Measurements from ENCODE around the gene NSUN3. TPM values are rescaled to one million over a fixed set of nuclear protein-coding genes. Genes with fewer than 3 reads are reported as not detected.

NSUN3 gene
- total RNA-seq, 2 experiments from 2014 or later, result 10.4 to 13.5 TPM

DNA sequence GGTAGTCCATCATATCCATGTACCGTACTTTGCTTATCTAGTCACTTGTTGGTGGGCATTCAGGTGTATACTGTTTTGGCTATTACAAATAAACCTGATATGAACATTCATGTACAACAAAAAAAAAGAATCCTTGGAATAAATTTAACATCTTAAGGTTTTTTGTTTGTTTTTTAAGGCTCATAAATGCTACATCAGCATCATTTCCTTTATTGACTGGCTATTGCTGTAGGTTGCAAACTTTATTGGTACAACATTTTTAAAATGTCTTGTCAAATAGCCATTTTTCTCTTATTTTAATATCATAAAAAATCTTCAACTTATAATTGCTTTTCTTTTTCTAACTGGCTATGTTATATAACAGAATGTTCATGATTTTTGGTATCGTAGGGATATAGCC lies 16.3 kb upstream of the NSUN3 start:
- no TSS peak for BruUV-seq (replicated peaks)
- CTCF ChIA-PET (ENCODE audit: unreplicated experiment), result no interaction called here

DNA sequence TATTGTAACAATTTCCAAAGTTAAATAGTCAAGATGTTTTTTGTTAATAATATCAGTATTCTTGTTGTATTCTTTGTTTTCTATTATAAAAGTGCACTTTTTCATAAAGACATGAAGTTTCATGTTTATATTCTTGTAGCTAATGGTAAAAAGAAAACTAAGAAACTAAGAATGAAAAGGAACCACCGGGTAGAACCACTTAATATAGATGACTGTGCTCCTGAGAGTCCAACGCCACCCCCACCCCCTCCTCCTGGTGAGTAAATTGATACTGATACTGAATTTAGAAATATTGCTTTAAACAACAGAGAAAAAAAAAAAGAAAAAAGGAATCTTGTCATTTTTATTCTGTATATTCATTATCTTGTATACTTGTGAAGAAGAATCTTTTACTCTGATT lies 13.6 kb upstream of the NSUN3 start:
- BruUV-seq (replicated peaks), result no TSS peak
- H4K20me1 ChIP-seq (ENCODE audit: insufficient read depth, low read length), result no peaks in the 10 kb centered on the region
- H3K36me3 ChIP-seq (ENCODE audit: insufficient read depth, low read length), result peaks cover 5% of the 10 kb centered on the region
- ChIA-PET POLR2A (interaction anchor here (0.6 to 3.2 kb wide), 4 partner anchors 14 to 24 kb away, joined by 3 to 23 read pairs (median 4); partner anchors contain the start of genes DHFR2 and NSUN3), CTCF (ENCODE audit: unreplicated experiment) (no interaction called here)
- no peak for TF ChIP-seq EZH2phosphoT487 (IDR thresholded peaks at IDR 0.05; ENCODE audit: borderline replicate concordance, low read depth, low read length)
- TF ChIP-seq, protein P1, sequence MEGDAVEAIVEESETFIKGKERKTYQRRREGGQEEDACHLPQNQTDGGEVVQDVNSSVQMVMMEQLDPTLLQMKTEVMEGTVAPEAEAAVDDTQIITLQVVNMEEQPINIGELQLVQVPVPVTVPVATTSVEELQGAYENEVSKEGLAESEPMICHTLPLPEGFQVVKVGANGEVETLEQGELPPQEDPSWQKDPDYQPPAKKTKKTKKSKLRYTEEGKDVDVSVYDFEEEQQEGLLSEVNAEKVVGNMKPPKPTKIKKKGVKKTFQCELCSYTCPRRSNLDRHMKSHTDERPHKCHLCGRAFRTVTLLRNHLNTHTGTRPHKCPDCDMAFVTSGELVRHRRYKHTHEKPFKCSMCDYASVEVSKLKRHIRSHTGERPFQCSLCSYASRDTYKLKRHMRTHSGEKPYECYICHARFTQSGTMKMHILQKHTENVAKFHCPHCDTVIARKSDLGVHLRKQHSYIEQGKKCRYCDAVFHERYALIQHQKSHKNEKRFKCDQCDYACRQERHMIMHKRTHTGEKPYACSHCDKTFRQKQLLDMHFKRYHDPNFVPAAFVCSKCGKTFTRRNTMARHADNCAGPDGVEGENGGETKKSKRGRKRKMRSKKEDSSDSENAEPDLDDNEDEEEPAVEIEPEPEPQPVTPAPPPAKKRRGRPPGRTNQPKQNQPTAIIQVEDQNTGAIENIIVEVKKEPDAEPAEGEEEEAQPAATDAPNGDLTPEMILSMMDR (conservative IDR thresholded peaks at IDR 0.05; ENCODE audit: low read length), result no peak
- no peaks in the 10 kb centered on the region for H3K4me1 ChIP-seq (ENCODE audit: insufficient read depth, low read length, poor library complexity, severe bottlenecking)
- no peak for DNase-seq (ENCODE audit: low spot score)
- intact Hi-C loops (cut with micrococcal nuclease; ENCODE audit: unreplicated experiment), result no loop called here
- H3K4me2 ChIP-seq (ENCODE audit: low read length), result no peak overlapping the region
- no peaks in the 10 kb centered on the region for H3K79me2 ChIP-seq (ENCODE audit: insufficient read depth, low read depth, low read length)
- no peaks in the 10 kb centered on the region for H3K9me2 ChIP-seq (ENCODE audit: insufficient read depth, low read length)
- no peaks in the 10 kb centered on the region for H3K9me3 ChIP-seq (ENCODE audit: low read length)
- H3K27ac ChIP-seq (ENCODE audit: low read depth, low read length, poor library complexity, severe bottlenecking), result no peak overlapping the region
- H3K4me3 ChIP-seq (ENCODE audit: low read depth, low read length, poor library complexity, severe bottlenecking), result no peak overlapping the region
- no peak overlapping the region for H2AFZ ChIP-seq (ENCODE audit: low read length)

More for the DNA sequence above, 16.3 kb upstream of the NSUN3 start:
- H3K4me1 ChIP-seq (ENCODE audit: insufficient read depth, low read length, poor library complexity, severe bottlenecking), result no peaks in the 10 kb centered on the region
- no peaks in the 10 kb centered on the region for H3K79me2 ChIP-seq (ENCODE audit: insufficient read depth, low read depth, low read length)
- H2AFZ ChIP-seq (ENCODE audit: low read length), result no peak overlapping the region
- H3K4me2 ChIP-seq (ENCODE audit: low read length), result no peak overlapping the region
- no peak for DNase-seq (ENCODE audit: low spot score)
- H3K27ac ChIP-seq (ENCODE audit: low read depth, low read length, poor library complexity, severe bottlenecking), result no peak overlapping the region
- no peaks in the 10 kb centered on the region for H3K9me3 ChIP-seq (ENCODE audit: low read length)
- no peaks in the 10 kb centered on the region for H4K20me1 ChIP-seq (ENCODE audit: insufficient read depth, low read length)
- POLR2A ChIA-PET, result no interaction called here
- intact Hi-C loops (cut with micrococcal nuclease; ENCODE audit: unreplicated experiment), result no loop called here
- no peaks in the 10 kb centered on the region for H3K9me2 ChIP-seq (ENCODE audit: insufficient read depth, low read length)
- TF ChIP-seq, protein P1 (conservative IDR thresholded peaks at IDR 0.05; ENCODE audit: low read length), result no peak
- peaks cover 12% of the 10 kb centered on the region; the same call in 1 of the 2 replicates for H3K36me3 ChIP-seq (ENCODE audit: insufficient read depth, low read length)
- no peak overlapping the region for H3K4me3 ChIP-seq (ENCODE audit: low read depth, low read length, poor library complexity, severe bottlenecking)

DNA sequence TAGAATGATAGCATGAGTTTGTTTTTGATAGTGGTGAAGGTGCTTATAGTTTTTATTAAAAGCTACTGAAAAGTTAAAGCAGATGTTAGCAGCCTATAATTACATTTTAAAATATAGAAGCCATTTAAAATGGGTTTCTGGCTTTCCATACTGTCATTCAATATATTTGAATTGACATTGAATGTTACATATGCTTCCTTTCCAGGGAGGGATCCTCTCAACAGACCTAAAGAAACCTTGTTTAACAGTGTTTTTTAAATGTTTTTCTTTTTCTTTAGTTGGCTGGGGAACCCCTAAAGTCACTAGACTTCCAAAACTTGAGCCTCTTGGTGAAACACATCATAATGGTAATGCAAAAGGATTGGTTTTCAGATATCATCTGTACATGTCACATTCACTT lies 12.3 kb upstream of the NSUN3 start:
- H4K20me1 ChIP-seq (ENCODE audit: insufficient read depth, low read length), result no peaks in the 10 kb centered on the region
- no peaks in the 10 kb centered on the region for H3K9me3 ChIP-seq (ENCODE audit: low read length)
- no peaks in the 10 kb centered on the region; the same call in 1 of the 2 replicates for H3K36me3 ChIP-seq (ENCODE audit: insufficient read depth, low read length)
- no peaks in the 10 kb centered on the region for H3K9me2 ChIP-seq (ENCODE audit: insufficient read depth, low read length)
- intact Hi-C loops (cut with micrococcal nuclease; ENCODE audit: unreplicated experiment), result no loop called here
- H3K27ac ChIP-seq (ENCODE audit: low read depth, low read length, poor library complexity, severe bottlenecking), result no peak overlapping the region
- no peaks in the 10 kb centered on the region for H3K4me1 ChIP-seq (ENCODE audit: insufficient read depth, low read length, poor library complexity, severe bottlenecking)
- no TSS peak for BruUV-seq (replicated peaks)
- no peaks in the 10 kb centered on the region for H3K79me2 ChIP-seq (ENCODE audit: insufficient read depth, low read depth, low read length)
- POLR2A ChIA-PET, result interaction anchor here (0.7 to 3.2 kb wide), 9 partner anchors 13 to 616 kb away, joined by 3 to 23 read pairs (median 4); partner anchors contain the start of genes DHFR2 and NSUN3
- no peak for TF ChIP-seq EZH2phosphoT487 (IDR thresholded peaks at IDR 0.05; ENCODE audit: borderline replicate concordance, low read depth, low read length)
- no peak overlapping the region for H3K4me2 ChIP-seq (ENCODE audit: low read length)
- no peak overlapping the region for H2AFZ ChIP-seq (ENCODE audit: low read length)
- DNase-seq (ENCODE audit: low spot score), result no peak
- no peak overlapping the region for H3K4me3 ChIP-seq (ENCODE audit: low read depth, low read length, poor library complexity, severe bottlenecking)
- CTCF ChIA-PET (ENCODE audit: unreplicated experiment), result no interaction called here
